H1 (cell line): Measurements from ENCODE around the gene ADGRB2. TPM values are rescaled to one million over a fixed set of nuclear protein-coding genes. Genes with fewer than 3 reads are reported as not detected.
A peak's percentile ranks its signal among the peaks of the same experiment; 100 is the strongest.

ENCODE experiments used
- CTCF ChIA-PET: fragments of 300-600 bp; sonication (Branson Sonifier 250); formaldehyde crosslinking; loops from one replicate; lab custom pipeline; 2021; ENCODE audit not compliant: partially characterized antibody; lab: Charles Lee
- POLR2A ChIA-PET: fragments of 300-600 bp; sonication (Branson Sonifier 250); formaldehyde crosslinking; loops from one replicate; lab custom pipeline; 2021; ENCODE audit warnings: inconsistent platforms; ENCODE audit not compliant: partially characterized antibody; lab: Charles Lee
- DNase-seq, 2 experiments: peaks; one replicate each; pipeline versions ENCODE4 v3.0.0 to v3.0.0-alpha.2; 2010 to 2022; ENCODE audit warnings: low spot score in 2 of 2, low read depth in 1 of 2, mixed read lengths in 1 of 2
- FAIRE-seq: peaks from 2 replicates; lab custom pipeline; 2011; peaks lifted over from hg19 to GRCh38; lab: Jason Lieb, UNC
- H2AFZ ChIP-seq: 2 replicates; pipeline ENCODE4 v1.8.1; 2012; ENCODE audit warnings: low read length, inconsistent platforms
- H2AK5ac ChIP-seq: 2 replicates; pipeline ENCODE4 v1.6.1; 2013; ENCODE audit warnings: low read depth, low read length
- H2BK120ac ChIP-seq: replicated peaks from 2 replicates; pipeline ENCODE3; 2013; ENCODE audit warnings: low read depth, low read length, inconsistent platforms
- H2BK12ac ChIP-seq: 2 replicates; pipeline ENCODE4 v1.6.1; 2013; ENCODE audit warnings: low read depth, low read length
- H2BK15ac ChIP-seq: 2 replicates; pipeline ENCODE4 v1.6.1; 2013; ENCODE audit warnings: low read length
- H2BK20ac ChIP-seq: 2 replicates; pipeline ENCODE4 v1.6.1; 2013; ENCODE audit warnings: low read length
- H2BK5ac ChIP-seq: 2 replicates; pipeline ENCODE4 v1.6.1; 2013; ENCODE audit warnings: low read depth, low read length
- H3K14ac ChIP-seq: 2 replicates; pipeline ENCODE4 v1.6.1; 2013; ENCODE audit warnings: inconsistent platforms; ENCODE audit not compliant: insufficient read length
- H3K18ac ChIP-seq: 2 replicates; pipeline ENCODE4 v1.6.1; 2013; ENCODE audit warnings: low read length; ENCODE audit errors: extremely low read depth
- H3K23ac ChIP-seq: 2 replicates; pipeline ENCODE4 v1.6.1; 2013; ENCODE audit warnings: inconsistent platforms; ENCODE audit not compliant: insufficient read length
- H3K23me2 ChIP-seq: 2 replicates; pipeline ENCODE4 v1.6.1; 2013; ENCODE audit warnings: low read depth, low read length
- H3K27ac ChIP-seq: 2 replicates; pipeline ENCODE4 v1.6.1; 2011; ENCODE audit warnings: low read depth, low read length, inconsistent platforms
- H3K27me3 ChIP-seq, 4 experiments: replicated peaks in 1 of 4; 1 replicate in 1 of 4; 2 replicates in 3 of 4; pipeline versions ENCODE4 v1.6.1 to v1.8.1; 2011 to 2013; ENCODE audit warnings: low read length in 3 of 4, mild to moderate bottlenecking in 3 of 4, inconsistent platforms in 2 of 4, mixed read lengths in 2 of 4, moderate library complexity in 1 of 4; ENCODE audit not compliant: control insufficient read depth in 3 of 4, insufficient read depth in 3 of 4; ENCODE audit errors: extremely low read depth in 1 of 4
- H3K36me3 ChIP-seq, 4 experiments: 2 replicates each; pipeline versions ENCODE4 v1.6.1 to v1.8.1; 2011 to 2013; ENCODE audit warnings: mild to moderate bottlenecking in 4 of 4, low read length in 3 of 4, moderate library complexity in 2 of 4, control low read depth in 1 of 4, inconsistent platforms in 1 of 4; ENCODE audit not compliant: insufficient read depth in 4 of 4, control insufficient read depth in 2 of 4
- H3K4ac ChIP-seq: replicated peaks from 2 replicates; pipeline ENCODE3; 2013; ENCODE audit warnings: low read length, low read depth, mixed read lengths, inconsistent platforms; ENCODE audit not compliant: insufficient read length
- H3K4me1 ChIP-seq, 4 experiments: replicated peaks in 1 of 4; 1 replicate in 1 of 4; 2 replicates in 3 of 4; pipeline versions ENCODE4 v1.6.1 to v1.8.1; 2011 to 2013; ENCODE audit warnings: low read length in 3 of 4, inconsistent platforms in 2 of 4, mixed read lengths in 1 of 4; ENCODE audit not compliant: insufficient read depth in 4 of 4, control insufficient read depth in 3 of 4
- H3K4me2 ChIP-seq, 2 experiments: 2 replicates each; pipeline versions ENCODE4 v1.6.1 to v1.8.1; 2011 to 2013; ENCODE audit warnings: low read depth in 2 of 2, low read length in 2 of 2, control low read depth in 1 of 2, inconsistent platforms in 1 of 2, mild to moderate bottlenecking in 1 of 2; ENCODE audit not compliant: insufficient read depth in 1 of 2
- H3K4me3 ChIP-seq, 4 experiments: fragments of 200-600, 300-600 bp in 1 of 4; sonication (generic), shearing (Covaris generic), sonication (Bioruptor Twin) in 1 of 4; 2 replicates each; pipeline versions ENCODE4 v1.5.1 to v1.8.1; 2011 to 2016; ENCODE audit warnings: low read length in 4 of 4, low read depth in 3 of 4, control low read depth in 2 of 4, inconsistent platforms in 2 of 4, mild to moderate bottlenecking in 2 of 4, mixed read lengths in 1 of 4, moderate library complexity in 1 of 4; ENCODE audit not compliant: insufficient read depth in 2 of 4; ENCODE audit errors: extremely low read depth in 1 of 4
- H3K56ac ChIP-seq: replicated peaks from 2 replicates; pipeline ENCODE3; 2013; ENCODE audit warnings: low read depth, mild to moderate bottlenecking, mixed read lengths, low read length, inconsistent platforms; ENCODE audit not compliant: insufficient read length
- H3K79me1 ChIP-seq: 2 replicates; pipeline ENCODE4 v1.6.1; 2013; ENCODE audit warnings: low read depth, low read length, control low read depth
- H3K79me2 ChIP-seq, 2 experiments: 2 replicates each; pipeline versions ENCODE4 v1.6.1 to v1.8.1; 2012 to 2013; ENCODE audit warnings: low read length in 2 of 2, mild to moderate bottlenecking in 2 of 2, inconsistent platforms in 1 of 2; ENCODE audit not compliant: insufficient read depth in 2 of 2, control insufficient read depth in 1 of 2
- H3K9ac ChIP-seq, 4 experiments: replicated peaks in 1 of 4; 1 replicate in 1 of 4; 2 replicates in 3 of 4; pipeline versions ENCODE4 v1.6.1 to v1.8.1; 2011 to 2013; ENCODE audit warnings: low read depth in 3 of 4, low read length in 3 of 4, control low read depth in 2 of 4, mild to moderate bottlenecking in 2 of 4, moderate library complexity in 2 of 4, inconsistent platforms in 1 of 4; ENCODE audit errors: extremely low read depth in 1 of 4
- H3K9me3 ChIP-seq, 2 experiments: 2 replicates each; pipeline versions ENCODE4 v1.6.1 to v1.8.1; 2012 to 2013; ENCODE audit warnings: mild to moderate bottlenecking in 2 of 2, moderate library complexity in 2 of 2, control low read depth in 1 of 2, inconsistent platforms in 1 of 2, low read depth in 1 of 2, low read length in 1 of 2, mixed read lengths in 1 of 2; ENCODE audit not compliant: insufficient read depth in 2 of 2
- H4K20me1 ChIP-seq, 2 experiments: replicated peaks in 1 of 2; 2 replicates each; pipeline versions ENCODE3 to v1.8.1; 2011 to 2013; ENCODE audit warnings: inconsistent platforms in 2 of 2, low read length in 2 of 2, mild to moderate bottlenecking in 1 of 2; ENCODE audit not compliant: insufficient read depth in 2 of 2, control insufficient read depth in 1 of 2
- H4K5ac ChIP-seq: 2 replicates; pipeline ENCODE4 v1.6.1; 2013; ENCODE audit warnings: low read length, low read depth, mixed read lengths, inconsistent platforms; ENCODE audit not compliant: insufficient read length
- H4K8ac ChIP-seq: 2 replicates; pipeline ENCODE4 v1.8.0; 2013; ENCODE audit warnings: mild to moderate bottlenecking, moderate library complexity, low read length, inconsistent platforms; ENCODE audit not compliant: insufficient read depth; ENCODE audit errors: extremely low read depth
- H4K91ac ChIP-seq: replicated peaks from 2 replicates; pipeline ENCODE3; 2013; ENCODE audit warnings: low read length, mixed read lengths, inconsistent platforms; ENCODE audit not compliant: insufficient read length
- CEBPB ChIP-seq: IDR thresholded peaks from 2 replicates; pipeline ENCODE4 v1.6.1; 2012; ENCODE audit warnings: low read depth, low read length
- E2F6 ChIP-seq: IDR thresholded peaks from 2 replicates; pipeline ENCODE4 v1.6.1; 2012; ENCODE audit warnings: inconsistent platforms
- MAX ChIP-seq: IDR thresholded peaks from 2 replicates; pipeline ENCODE4 v1.6.1; 2012; ENCODE audit warnings: inconsistent platforms
- WGBS, 2 experiments: shearing (Covaris generic) in 1 of 2; methylation state at CpG; one replicate each; pipeline versions ENCODE4 v1.1.6 to v1.1.7; 2013 to 2015; ENCODE audit warnings: low lambda C conversion rate in 2 of 2, mixed read lengths in 2 of 2, inconsistent platforms in 1 of 2, low coverage in 1 of 2, missing lambda C conversion rate in 1 of 2; ENCODE audit not compliant: insufficient replicate concordance in 2 of 2, insufficient coverage in 1 of 2, insufficient read length in 1 of 2; ENCODE audit errors: extremely low coverage in 1 of 2, missing lambda C conversion rate in 1 of 2; 5-methylcytosine and 5-hydroxymethylcytosine counted together
- polyA plus RNA-seq, 7 experiments: library from polyadenylated mRNA; depleted of rRNA in 3 of 7; stranded (reverse) in 5 of 7; unstranded in 2 of 7; fragments of >200 nt in 5 of 7; fragments of 200-250 nt in 2 of 7; gene quantifications; 1 replicate in 5 of 7; 2 replicates in 1 of 7; 4 replicates in 1 of 7; pipeline versions ENCODE4 v1.2.1 to v1.2.3, GENCODE V29; 2011 to 2013; ENCODE audit warnings: missing spikeins in 2 of 7, mixed read lengths in 2 of 7
- total RNA-seq: library from RNA; stranded (reverse); fragmentation: NEBNext Ultra II Directional; extraction: Animal tissue kit (Norgen Biotek cat#: 25700); gene quantifications from 2 replicates; pipeline ENCODE4 v1.2.1, GENCODE V29; 2021

The ADGRB2 gene
- total and polyA plus RNA-seq, 2 of the 8 experiments (the other 6 are each of a cell fraction or from before 2014, with no cell fraction given) = 15.6 to 26.2 TPM

- H2AFZ ChIP-seq = no peak overlapping the region
- no peak overlapping the region for H2BK15ac ChIP-seq
- H3K9ac ChIP-seq = no peak overlapping the region
- no peak overlapping the region for H3K4ac ChIP-seq
- H3K18ac ChIP-seq = no peak overlapping the region
- H3K4me1 ChIP-seq = peaks cover 0 to 21% (median 18%) of the 10 kb centered on the region in 4 experiments; a peak in 6 of 7 replicates
- CTCF ChIA-PET = interaction anchor here (0.9 to 3.9 kb wide), 12 partner anchors 10 to 114 kb away, joined by 3 to 18 read pairs (median 5); partner anchors contain the start of gene ADGRB2
- no peak overlapping the region for H4K8ac ChIP-seq
- H2BK12ac ChIP-seq = no peak overlapping the region
- 0 out of 2 replicates have a peak overlapping the region, but pooled peaks have one; percentile 25 for H2BK20ac ChIP-seq
- H3K79me2 ChIP-seq = no peaks in the 10 kb centered on the region
- POLR2A ChIA-PET = interaction anchor here (1.1 to 2.2 kb wide), 4 partner anchors 9 to 29 kb away, joined by 3 to 5 read pairs (median 4); partner anchors contain the start of gene ADGRB2
- H2BK5ac ChIP-seq = peak overlapping the region; percentile 2; the same call in 1 of the 2 replicates
- H3K23me2 ChIP-seq = no peaks in the 10 kb centered on the region
- peak; percentile 63 for TF ChIP-seq E2F6
- TF ChIP-seq MAX = 0 out of 2 replicates have a peak, but pooled peaks have one; percentile 19
- no peak for TF ChIP-seq CEBPB
- TF ChIP-seq, all 59 proteins: peak for 2
- H3K9me3 ChIP-seq = no peaks in the 10 kb centered on the region
- H3K79me1 ChIP-seq = no peaks in the 10 kb centered on the region
- H4K5ac ChIP-seq = no peak overlapping the region
- no peak overlapping the region for H3K4me3 ChIP-seq
- no peaks in the 10 kb centered on the region for H3K36me3 ChIP-seq
- no peak overlapping the region for H2AK5ac ChIP-seq
- H4K91ac ChIP-seq = peak overlapping the region; percentile 52
- no peak overlapping the region for H3K56ac ChIP-seq
- H3K14ac ChIP-seq = no peak overlapping the region
- no peak overlapping the region for H3K4me2 ChIP-seq
- H3K27ac ChIP-seq = no peak overlapping the region
- FAIRE-seq = peak; percentile 55
- peaks cover 0 to 6% (median 2%) of the 10 kb centered on the region in 4 experiments; a peak in 4 of 7 replicates for H3K27me3 ChIP-seq
- H2BK120ac ChIP-seq = no peak overlapping the region
- H4K20me1 ChIP-seq = no peaks in the 10 kb centered on the region
- H3K23ac ChIP-seq = no peak overlapping the region
- no peak for DNase-seq
- WGBS, 2 experiments = 79% methylated on average over 9 of the region's 9 CpGs; no CpG with 5 or more reads in 1 of the 2 experiments
Observed at GRCh38 chr1:31779687-31780086, 15.5 kb upstream of the ADGRB2 start.
